HepG2 (cell line): ENCODE measurements around the gene KTN1. TPM values are rescaled to one million over a fixed set of nuclear protein-coding genes. Genes with fewer than 3 reads are reported as not detected.

Experiments
- ARID4A ChIP-seq: sonication (generic); formaldehyde crosslinking; IDR thresholded peaks from 2 replicates; pipeline ENCODE4 v1.5.0; 2020; ENCODE audit warnings: mild to moderate bottlenecking, missing genetic modification reagents, borderline replicate concordance
- ARID5B ChIP-seq: IDR thresholded peaks from 2 replicates; pipeline ENCODE4 v1.4.0; 2020; ENCODE audit warnings: mild to moderate bottlenecking, missing genetic modification reagents
- ATRX ChIP-seq: sonication (generic); formaldehyde crosslinking; IDR thresholded peaks from 2 replicates; pipeline ENCODE4 v1.4.0; 2020; ENCODE audit warnings: missing genetic modification reagents, borderline replicate concordance
- CEBPG ChIP-seq: IDR thresholded peaks from 2 replicates; pipeline ENCODE4 v1.6.1; 2016
- CREBL2 ChIP-seq: sonication (generic); formaldehyde crosslinking; IDR thresholded peaks from 2 replicates; pipeline ENCODE4 v1.8.1; 2023; ENCODE audit warnings: missing genetic modification reagents, mild to moderate bottlenecking, borderline replicate concordance
- EEA1 ChIP-seq: sonication (generic); formaldehyde crosslinking; IDR thresholded peaks from 2 replicates; pipeline ENCODE4 v1.5.1; 2020; ENCODE audit warnings: mild to moderate bottlenecking, missing genetic modification reagents, borderline replicate concordance
- FOXP1 ChIP-seq, 2 experiments: fragments of 450-650 bp in 1 of 2; IDR thresholded peaks; 2 replicates each; pipeline ENCODE4 v1.6.1; 2017 to 2018; ENCODE audit warnings: antibody characterized with exemption in 1 of 2
- PAXIP1 ChIP-seq: sonication (generic); formaldehyde crosslinking; conservative IDR thresholded peaks from 2 replicates; pipeline ENCODE4 v1.4.0; 2020; ENCODE audit warnings: mild to moderate bottlenecking, missing genetic modification reagents, moderate library complexity
- RARA ChIP-seq: IDR thresholded peaks from 2 replicates; pipeline ENCODE4 v1.6.1; 2016; ENCODE audit warnings: missing genetic modification reagents, missing compliant biosample characterization
- SOX13 ChIP-seq, 3 experiments: fragments of 450-650 bp in 1 of 3; sonication (generic) in 1 of 3; formaldehyde crosslinking in 1 of 3; IDR thresholded peaks in 2 of 3; conservative IDR thresholded peaks in 1 of 3; 2 replicates each; pipeline versions ENCODE4 v1.5.0 to v1.6.1; 2016 to 2020; ENCODE audit warnings: antibody characterized with exemption in 1 of 3, mild to moderate bottlenecking in 1 of 3, missing compliant biosample characterization in 1 of 3, missing genetic modification reagents in 1 of 3, moderate library complexity in 1 of 3
- SOX6 ChIP-seq, 2 experiments: fragments of 450-650 bp in 1 of 2; sonication (generic) in 1 of 2; formaldehyde crosslinking in 1 of 2; IDR thresholded peaks; 2 replicates each; pipeline versions ENCODE4 v1.4.0 to v1.6.1; 2017 to 2020; ENCODE audit warnings: antibody characterized with exemption in 1 of 2, mild to moderate bottlenecking in 1 of 2, missing genetic modification reagents in 1 of 2
- ZFP1 ChIP-seq: IDR thresholded peaks from 2 replicates; pipeline ENCODE4 v1.6.1; 2016
- polyA plus RNA-seq, 8 experiments: library from polyadenylated mRNA; depleted of rRNA in 3 of 8; stranded (reverse) in 7 of 8; unstranded in 1 of 8; fragments of >200 nt; fragmentation: Illumina TruSeq in 4 of 8; extraction: Trizol in 4 of 8; gene quantifications; 2 replicates each; pipeline versions ENCODE4 v1.2.1 to v1.2.3, GENCODE V29; 2011 to 2016; ENCODE audit warnings: low read depth in 4 of 8, missing spikeins in 1 of 8, mixed read lengths in 1 of 8; ENCODE audit not compliant: insufficient read depth in 1 of 8
- total RNA-seq, 5 experiments: library from RNA; depleted of rRNA; stranded (reverse); fragments of >200 nt; fragmentation: Illumina TruSeq; extraction: Trizol; gene quantifications; 2 replicates each; pipeline ENCODE4 v1.2.3, GENCODE V29; 2016; ENCODE audit warnings: low read depth in 1 of 5

Gene KTN1
- total and polyA plus RNA-seq, 2 of the 13 experiments (the other 11 are each of a cell fraction or from before 2014, with no cell fraction given), result 60.6 to 169 TPM

- TF ChIP-seq SOX6 (IDR thresholded peaks at IDR 0.05) (no peak), SOX6 (CRISPR knock-in tag; IDR thresholded peaks at IDR 0.05) (peak; percentile 24; the same call in 1 of the 2 replicates), SOX13 (IDR thresholded peaks at IDR 0.05) (no peak), SOX13 (CRISPR knock-in tag; conservative IDR thresholded peaks at IDR 0.05 in 1 of 2, IDR thresholded peaks at IDR 0.05 in 1 of 2) (peak in 1 of 2 experiments; percentile 56; a peak in 1 of 4 replicates), PAXIP1 (CRISPR knock-in tag) (peak; percentile 45; the same call in 1 of the 2 replicates), ARID4A (CRISPR knock-in tag) (peak; percentile 35; the same call in 1 of the 2 replicates), CEBPG (peak; percentile 71), ATRX (no peak), RARA (0 out of 2 replicates have a peak, but pooled peaks have one; percentile 15), CREBL2 (CRISPR knock-in tag) (no peak), ZFP1 (CRISPR knock-in tag) (no peak), EEA1 (CRISPR knock-in tag) (no peak), ARID5B (CRISPR knock-in tag) (peak; percentile 58; the same call in 1 of the 2 replicates), FOXP1 (IDR thresholded peaks at IDR 0.05) (0 out of 2 replicates have a peak, but pooled peaks have one; percentile 23), FOXP1 (CRISPR knock-in tag; IDR thresholded peaks at IDR 0.05) (peak; percentile 92)
Measured at GRCh38 chr14:55583942-55584468, 4.0 kb downstream of the KTN1 start (continued).
